GM19455 (cell line): ENCODE data around the gene PCED1A.

Experiments used
- ATAC-seq: cut with Tn5 transposase; IDR thresholded peaks from one replicate; pipeline ENCODE4 v1.9.1; 2021; ENCODE audit not compliant: unreplicated experiment

The PCED1A gene

GRCh38 chr20:2866236-2866635 is 25.8 kb upstream of the PCED1A start:
- no peak for ATAC-seq

GRCh38 chr20:2865630-2866029 is 25.2 kb upstream of the PCED1A start:
- no peak for ATAC-seq

- no peak for ATAC-seq
Observed at GRCh38 chr20:2865101-2865500, 24.6 kb upstream of the PCED1A start.

GRCh38 chr20:2864626-2865025 is 24.2 kb upstream of the PCED1A start:
- ATAC-seq, result no peak

- no peak for ATAC-seq
Observed at GRCh38 chr20:2859330-2860121, 19.1 kb upstream of the PCED1A start.

- no peak for ATAC-seq
Observed at GRCh38 chr20:2858591-2858990, 18.1 kb upstream of the PCED1A start.

- ATAC-seq, result no peak
Observed at GRCh38 chr20:2851086-2851485, 10.6 kb upstream of the PCED1A start.

GRCh38 chr20:2849529-2849928 is 9.1 kb upstream of the PCED1A start:
- ATAC-seq, result no peak

GRCh38 chr20:2847802-2848201 is 7.3 kb upstream of the PCED1A start:
- no peak for ATAC-seq

GRCh38 chr20:2846698-2847097 is 6.2 kb upstream of the PCED1A start:
- no peak for ATAC-seq

GRCh38 chr20:2845607-2846006 is 5.2 kb upstream of the PCED1A start:
- no peak for ATAC-seq

- peak; percentile 44 for ATAC-seq
Observed at GRCh38 chr20:2840967-2841531, 594 bp upstream of the PCED1A start.

- no peak for ATAC-seq
Observed at GRCh38 chr20:2839732-2840137, 720 bp downstream of the PCED1A start.

- ATAC-seq, result no peak
Observed at GRCh38 chr20:2838847-2839671, 1.4 kb downstream of the PCED1A start.

- ATAC-seq, result no peak
Observed at GRCh38 chr20:2838170-2838797, 2.2 kb downstream of the PCED1A start.

GRCh38 chr20:2837221-2837960 is 3.1 kb downstream of the PCED1A start:
- no peak for ATAC-seq

- ATAC-seq, result no peak
Observed at GRCh38 chr20:2836035-2836434, 4.4 kb downstream of the PCED1A start.

GRCh38 chr20:2835331-2835796 is 5.1 kb downstream of the PCED1A start:
- ATAC-seq, result no peak

- ATAC-seq, result no peak
Observed at GRCh38 chr20:2834401-2835110, 5.9 kb downstream of the PCED1A start.

GRCh38 chr20:2833761-2834160 is 6.7 kb downstream of the PCED1A start:
- ATAC-seq, result no peak
